Adrenal gland (tissue), 12 donors: Measurements from ENCODE around the gene NAV2. TPM values are rescaled to one million over a fixed set of nuclear protein-coding genes. Genes with fewer than 3 reads are reported as not detected.

Experiments
- DNase-seq, 7 donors: peaks; one replicate each; pipeline ENCODE4 v3.0.0-alpha.2; 2019 to 2020
- H3K27ac ChIP-seq, 5 donors: fragments of 200-600 bp; sonication (generic) in 4 of 5; 1 replicate in 3 of 5; 2 replicates in 2 of 5; pipeline versions ENCODE4 v1.5.1 to v1.8.0; 2016 to 2020; ENCODE audit warnings: mild to moderate bottlenecking in 1 of 5
- H3K27me3 ChIP-seq: fragments of 200-600 bp; 2 replicates; pipeline ENCODE4 v1.8.0; 2021
- H3K36me3 ChIP-seq, 2 donors: fragments of 200-600 bp; replicated peaks in 1 of 2; 1 replicate in 1 of 2; 2 replicates in 1 of 2; pipeline versions ENCODE4 v1.5.1 to v1.8.0; 2018 to 2022
- H3K4me1 ChIP-seq, 2 donors: fragments of 200-600 bp; replicated peaks in 1 of 2; 1 replicate in 1 of 2; 2 replicates in 1 of 2; pipeline versions ENCODE4 v1.5.1 to v1.8.0; 2018 to 2021
- H3K4me3 ChIP-seq, 4 donors: fragments of 200-600 bp; sonication (generic) in 3 of 4; one replicate each; pipeline ENCODE4 v1.5.1; 2016 to 2018
- H3K9me3 ChIP-seq, 3 donors: fragments of 200-600 bp; sonication (generic) in 1 of 3; replicated peaks in 1 of 3; 1 replicate in 2 of 3; 2 replicates in 1 of 3; pipeline versions ENCODE4 v1.5.1 to v1.8.0; 2016 to 2021
- POLR2A ChIP-seq, 2 donors: fragments of 450-650 bp; IDR thresholded peaks; one replicate each; pipeline ENCODE4 v1.6.1; 2017; ENCODE audit warnings: antibody characterized with exemption in 2 of 2, mild to moderate bottlenecking in 2 of 2, moderate library complexity in 1 of 2
- WGBS, 4 donors: extraction: QIAGEN DNeasy Blood & Tissue Kit in 2 of 4; methylation state at CpG; one replicate each; pipeline versions ENCODE4 v1.1.5 to v1.1.7; 2013 to 2017; 5-methylcytosine and 5-hydroxymethylcytosine counted together
- intact Hi-C, 2 donors: fragments of 100-400 bp; cut with DNase I; formaldehyde crosslinking; loops; one replicate each; pipeline versions ENCODE4 v1.14.1 to v1.15.0; 2022 to 2023
- polyA plus RNA-seq, 3 donors: library from polyadenylated mRNA; stranded (reverse); fragments of 200-250 nt in 2 of 3; fragments of 350-450 nt in 1 of 3; fragmentation: Illumina TruSeq in 1 of 3; extraction: RNeasy Lipid Tissue Mini Kit (QIAGEN cat#74804) in 1 of 3; gene quantifications; one replicate each; pipeline ENCODE4 v1.2.3, GENCODE V29; 2013 to 2014
- total RNA-seq, 9 donors: library from RNA; depleted of rRNA in 4 of 9; stranded (reverse); fragments of >200 nt in 4 of 9; fragments of 120-200 nt in 1 of 9; fragmentation: NEBNext Ultra II Directional in 1 of 9; extraction: Animal tissue kit (Norgen Biotek cat#: 25700) in 1 of 9; gene quantifications; one replicate each; pipeline versions ENCODE4 v1.1.0 to v1.2.4, GENCODE V29; 2013 to 2023
- TF ChIP-seq, protein P1 (sequence below), 6 experiments: fragments of 450-650 bp in 4 of 6; fragments of 200-600 bp in 2 of 6; sonication (generic) in 1 of 6; IDR thresholded peaks; 1 replicate in 5 of 6; 2 replicates in 1 of 6; pipeline versions ENCODE4 v1.5.1 to v1.8.0; 2016 to 2021; ENCODE audit warnings: antibody characterized with exemption in 6 of 6, mild to moderate bottlenecking in 2 of 6, moderate library complexity in 1 of 6
- donor health status: healthy with polysubstance abuse.
- donor health status: Bipolar disorder and iron deficiency.
- donor health status: DM: yes; HTN: yes; CAD: no.
- donor health status: DM: no; HTN: no; CAD: no.
- donor health status: DM: no; HTN: no; CAD: no.
- donor health status: DM: yes; HTN: yes; CAD: no.

NAV2 gene
- total and polyA plus RNA-seq, 12 donors: 1.6 to 9.2 (median 5.5) TPM

DNA sequence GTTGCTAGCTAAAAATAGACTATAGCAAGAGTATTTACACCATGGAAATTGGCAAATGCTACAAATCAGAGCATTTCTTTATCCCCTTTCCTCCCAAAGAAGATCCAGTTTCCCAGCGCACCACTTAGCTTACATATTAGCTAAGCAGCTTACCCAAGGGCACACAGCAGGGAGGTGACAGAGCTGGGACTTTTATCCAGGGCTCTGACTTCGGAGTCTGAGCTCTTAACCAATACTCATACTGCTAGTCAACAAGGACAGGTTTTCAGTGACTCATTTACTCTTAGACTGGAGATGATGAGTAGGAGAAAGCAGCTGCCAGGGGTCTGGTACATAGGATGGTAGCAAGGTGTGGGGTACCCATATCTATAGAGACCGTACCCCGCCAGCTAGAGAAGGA is 38.4 kb downstream of the NAV2 start:
- H3K36me3 ChIP-seq: no peaks in the 10 kb centered on the region
- no peaks in the 10 kb centered on the region for H3K27me3 ChIP-seq
- intact Hi-C loops: no loop called here
- no peaks in the 10 kb centered on the region for H3K9me3 ChIP-seq
- H3K27ac ChIP-seq: no peak overlapping the region
- H3K4me3 ChIP-seq: no peak overlapping the region
- TF ChIP-seq, protein P1, sequence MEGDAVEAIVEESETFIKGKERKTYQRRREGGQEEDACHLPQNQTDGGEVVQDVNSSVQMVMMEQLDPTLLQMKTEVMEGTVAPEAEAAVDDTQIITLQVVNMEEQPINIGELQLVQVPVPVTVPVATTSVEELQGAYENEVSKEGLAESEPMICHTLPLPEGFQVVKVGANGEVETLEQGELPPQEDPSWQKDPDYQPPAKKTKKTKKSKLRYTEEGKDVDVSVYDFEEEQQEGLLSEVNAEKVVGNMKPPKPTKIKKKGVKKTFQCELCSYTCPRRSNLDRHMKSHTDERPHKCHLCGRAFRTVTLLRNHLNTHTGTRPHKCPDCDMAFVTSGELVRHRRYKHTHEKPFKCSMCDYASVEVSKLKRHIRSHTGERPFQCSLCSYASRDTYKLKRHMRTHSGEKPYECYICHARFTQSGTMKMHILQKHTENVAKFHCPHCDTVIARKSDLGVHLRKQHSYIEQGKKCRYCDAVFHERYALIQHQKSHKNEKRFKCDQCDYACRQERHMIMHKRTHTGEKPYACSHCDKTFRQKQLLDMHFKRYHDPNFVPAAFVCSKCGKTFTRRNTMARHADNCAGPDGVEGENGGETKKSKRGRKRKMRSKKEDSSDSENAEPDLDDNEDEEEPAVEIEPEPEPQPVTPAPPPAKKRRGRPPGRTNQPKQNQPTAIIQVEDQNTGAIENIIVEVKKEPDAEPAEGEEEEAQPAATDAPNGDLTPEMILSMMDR (IDR thresholded peaks at IDR 0.05): no peak
- TF ChIP-seq POLR2A (IDR thresholded peaks at IDR 0.05): no peak
- WGBS, 4 donors: 93 to 100% (median 97%) methylated on average over 4 of the region's 4 CpGs
- H3K4me1 ChIP-seq: no peaks in the 10 kb centered on the region
- DNase-seq: no peak

DNA sequence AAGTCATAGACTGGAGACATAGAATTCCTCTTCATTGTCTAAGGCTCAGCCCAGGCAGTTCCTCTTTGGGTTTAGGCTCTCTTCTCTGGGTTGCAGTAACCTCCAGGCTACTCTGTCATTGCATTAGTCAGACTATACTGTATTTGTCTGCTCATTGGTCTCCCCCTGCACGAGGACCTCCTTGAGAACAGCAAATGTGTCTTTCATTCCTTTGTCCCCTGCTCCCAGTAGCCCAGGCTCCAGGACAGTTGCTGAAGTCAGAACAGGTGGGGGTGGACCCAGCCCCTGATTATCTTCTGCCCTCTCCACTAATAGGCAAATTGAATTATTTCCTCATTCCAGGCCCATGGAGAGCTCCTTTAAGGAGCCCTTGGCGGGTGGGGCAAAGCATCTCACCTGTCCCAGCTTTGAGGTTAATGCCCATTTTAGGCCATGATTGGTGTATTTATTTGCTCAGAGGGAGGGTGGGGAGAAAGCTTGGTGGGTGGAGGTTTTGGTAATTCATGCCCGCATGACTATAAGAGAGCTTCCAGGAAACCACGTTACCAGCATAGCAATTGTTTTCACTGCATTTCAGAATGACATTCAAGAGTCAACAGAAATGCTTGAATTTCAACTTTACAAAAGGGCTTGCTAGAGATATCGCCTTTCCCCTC is 40.9 kb downstream of the NAV2 start:
- WGBS, 4 donors: 84 to 98% (median 94%) methylated on average over 5 of the region's 5 CpGs
- Histone ChIP-seq H3K36me3 (no peaks in the 10 kb centered on the region), H3K27me3 (no peaks in the 10 kb centered on the region), H3K4me3 (no peak overlapping the region), H3K27ac (no peak overlapping the region), H3K9me3 (no peaks in the 10 kb centered on the region), H3K4me1 (no peaks in the 10 kb centered on the region)
- TF ChIP-seq, protein P1 (IDR thresholded peaks at IDR 0.05): no peak
- TF ChIP-seq POLR2A (IDR thresholded peaks at IDR 0.05): no peak
- intact Hi-C loops: no loop called here
- no peak for DNase-seq

DNA sequence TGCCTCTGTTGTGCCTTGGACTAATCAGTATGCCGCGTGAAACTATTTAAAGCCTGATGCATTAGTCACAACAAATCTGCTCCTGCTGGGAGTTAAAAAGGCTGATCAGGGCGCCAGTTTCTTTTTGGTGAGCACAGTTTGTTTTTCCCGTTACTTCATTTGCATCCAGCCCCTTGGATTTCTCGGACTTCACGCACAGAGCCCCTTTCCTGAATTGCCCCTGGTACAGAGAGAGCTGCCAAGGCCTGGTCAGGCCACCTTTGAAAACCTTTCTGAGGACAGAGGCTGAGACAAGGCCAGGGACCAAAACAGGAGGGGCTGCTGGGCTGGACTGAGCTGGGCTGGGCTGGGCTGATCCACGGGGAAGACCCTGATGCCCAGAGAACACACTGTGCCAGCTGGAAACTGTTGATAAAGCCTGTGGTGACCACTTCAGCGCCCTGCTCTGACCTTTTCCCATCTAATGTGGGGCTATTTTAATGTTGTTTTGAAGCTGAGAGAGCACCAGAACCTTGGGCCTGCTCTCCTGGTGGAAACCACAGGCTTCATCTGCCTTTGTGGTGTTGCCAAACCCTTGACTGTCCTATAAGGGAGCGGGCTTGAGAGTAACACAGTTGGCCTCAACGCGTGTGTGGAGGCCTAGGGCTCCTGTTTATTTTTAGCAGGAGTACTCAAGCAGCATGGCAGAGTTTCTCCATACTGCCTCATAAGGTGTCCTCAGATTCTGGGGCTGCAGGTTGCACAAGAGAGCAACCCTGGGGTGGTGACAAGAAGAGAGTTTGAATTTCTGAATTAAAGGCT is 44.2 kb downstream of the NAV2 start:
- intact Hi-C loops: no loop called here
- H3K4me1 ChIP-seq: no peaks in the 10 kb centered on the region

DNA sequence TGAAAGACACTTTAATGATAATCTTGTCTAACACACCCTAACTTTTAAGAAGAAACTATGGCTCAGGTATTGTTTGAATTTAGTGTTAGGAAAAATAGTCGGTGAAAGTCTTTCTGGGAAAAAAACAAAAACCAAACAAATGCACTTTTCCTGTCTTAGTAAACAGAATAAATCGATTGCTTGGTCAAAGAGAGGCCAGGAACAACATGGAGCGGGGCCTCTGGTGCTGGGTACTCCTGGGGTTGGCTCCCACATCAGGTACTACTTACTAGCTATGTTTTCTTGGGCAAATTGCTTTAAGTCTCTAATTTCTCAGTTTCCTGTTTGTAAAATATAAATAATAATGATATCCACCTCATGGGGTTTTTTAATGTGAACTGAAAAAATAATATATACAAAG is 46.8 kb downstream of the NAV2 start:
- Histone ChIP-seq H3K4me1 (no peaks in the 10 kb centered on the region), H3K4me3 (no peak overlapping the region), H3K27ac (no peak overlapping the region), H3K27me3 (no peaks in the 10 kb centered on the region), H3K9me3 (no peaks in the 10 kb centered on the region), H3K36me3 (no peaks in the 10 kb centered on the region)
- no peak for DNase-seq
- intact Hi-C loops: no loop called here
- WGBS, 4 donors: 76 to 91% (median 87%) methylated on average over 3 of the region's 3 CpGs
- no peak for TF ChIP-seq POLR2A (IDR thresholded peaks at IDR 0.05)
- TF ChIP-seq, protein P1 (IDR thresholded peaks at IDR 0.05): no peak

More for the DNA sequence above, 44.2 kb downstream of the NAV2 start:
- 85 to 94% (median 87%) methylated on average over 11 of the region's 11 CpGs for WGBS, 4 donors
- H3K4me3 ChIP-seq: no peak overlapping the region
- H3K9me3 ChIP-seq: no peaks in the 10 kb centered on the region
- no peaks in the 10 kb centered on the region for H3K36me3 ChIP-seq
- no peak for TF ChIP-seq POLR2A (IDR thresholded peaks at IDR 0.05)
- TF ChIP-seq, protein P1 (IDR thresholded peaks at IDR 0.05): no peak
- no peak overlapping the region for H3K27ac ChIP-seq
- H3K27me3 ChIP-seq: no peaks in the 10 kb centered on the region
- no peak for DNase-seq
